B cell (primary cell): ENCODE measurements around the gene HOXB6. TPM values are rescaled to one million over a fixed set of nuclear protein-coding genes. Genes with fewer than 3 reads are reported as not detected.

Source experiments
- ATAC-seq: fragments of 200-7000 bp; cut with Tn5 transposase; one replicate; pipeline ENCODE4 v1.10.0; 2021; ENCODE audit warnings: low read depth, mild to moderate bottlenecking, moderate number of reproducible peaks, moderate library complexity
- CTCF ChIA-PET: fragments of 350-600 bp; sonication (Branson Sonifier 250); formaldehyde crosslinking; loops from one replicate; lab custom pipeline; 2021; ENCODE audit warnings: antibody characterized with exemption, inconsistent platforms; lab: Charles Lee
- POLR2A ChIA-PET: fragments of 350-600 bp; sonication (Branson Sonifier 250); formaldehyde crosslinking; loops from one replicate; lab custom pipeline; 2021; ENCODE audit warnings: antibody characterized with exemption; lab: Charles Lee
- DNase-seq: peaks from one replicate; pipeline ENCODE4 v3.0.0; 2013
- H2AFZ ChIP-seq: 2 replicates; pipeline ENCODE4 v1.6.1; 2012; ENCODE audit warnings: mild to moderate bottlenecking, low read depth, low read length; ENCODE audit not compliant: insufficient read depth, poor library complexity, severe bottlenecking
- H3K27ac ChIP-seq, 2 donors: 1 replicate in 1 of 2; 2 replicates in 1 of 2; pipeline ENCODE4 v1.5.1; 2012 to 2013; ENCODE audit warnings: low read length in 2 of 2, mild to moderate bottlenecking in 2 of 2, moderate library complexity in 1 of 2
- H3K27me3 ChIP-seq, 4 experiments: fragments of 200-600 bp in 1 of 4; sonication (generic) in 1 of 4; replicated peaks in 1 of 4; 1 replicate in 2 of 4; 2 replicates in 2 of 4; pipeline versions ENCODE4 v1.6.1 to v1.7.0; 2013 to 2016; ENCODE audit warnings: low read length in 3 of 4, mild to moderate bottlenecking in 2 of 4, mixed read lengths in 1 of 4, moderate library complexity in 1 of 4; ENCODE audit not compliant: insufficient read depth in 4 of 4, control insufficient read depth in 3 of 4; ENCODE audit errors: control extremely low read depth in 1 of 4
- H3K36me3 ChIP-seq, 2 experiments: replicated peaks in 1 of 2; 1 replicate in 1 of 2; 2 replicates in 1 of 2; pipeline versions ENCODE4 v1.6.1 to v1.7.1; 2013; ENCODE audit warnings: low read length in 1 of 2; ENCODE audit not compliant: insufficient read depth in 2 of 2, control insufficient read depth in 1 of 2; ENCODE audit errors: control extremely low read depth in 1 of 2, extremely low read depth in 1 of 2
- H3K4me1 ChIP-seq, 2 donors: fragments of 200-600 bp in 1 of 2; sonication (generic) in 1 of 2; 1 replicate in 1 of 2; 2 replicates in 1 of 2; pipeline versions ENCODE4 v1.5.1 to v1.6.1; 2013 to 2017; ENCODE audit warnings: low read length in 2 of 2; ENCODE audit not compliant: control insufficient read depth in 2 of 2, insufficient read depth in 2 of 2
- H3K4me2 ChIP-seq: replicated peaks from 2 replicates; pipeline ENCODE3; 2012; ENCODE audit warnings: mild to moderate bottlenecking, low read depth, low read length; ENCODE audit not compliant: poor library complexity, severe bottlenecking
- H3K4me3 ChIP-seq, 5 experiments: fragments of 200-600 bp in 1 of 5; sonication (generic) in 1 of 5; 1 replicate in 3 of 5; 2 replicates in 2 of 5; pipeline versions ENCODE4 v1.5.1 to v1.7.0; 2011 to 2016; ENCODE audit warnings: low read length in 4 of 5, mild to moderate bottlenecking in 4 of 5, low read depth in 2 of 5, control low read depth in 1 of 5, moderate library complexity in 1 of 5; ENCODE audit not compliant: insufficient read depth in 1 of 5; ENCODE audit errors: control extremely low read depth in 1 of 5, extremely low read depth in 1 of 5
- H3K79me2 ChIP-seq: fragments of 200-600 bp; sonication (generic); one replicate; pipeline ENCODE4 v1.6.0; 2016; ENCODE audit warnings: low read length; ENCODE audit not compliant: control insufficient read depth, insufficient read depth
- H3K9ac ChIP-seq: fragments of 200-600 bp; sonication (generic); 2 replicates; pipeline ENCODE4 v1.6.1; 2017; ENCODE audit warnings: mild to moderate bottlenecking, low read length, moderate library complexity
- H3K9me3 ChIP-seq, 3 donors: one replicate each; pipeline versions ENCODE4 v1.6.1 to v1.7.1; 2013; ENCODE audit warnings: low read length in 2 of 3; ENCODE audit not compliant: control insufficient read depth in 2 of 3, insufficient read depth in 1 of 3; ENCODE audit errors: control extremely low read depth in 1 of 3
- H4K20me1 ChIP-seq: 2 replicates; pipeline ENCODE4 v1.6.0; 2012; ENCODE audit warnings: mild to moderate bottlenecking, low read length; ENCODE audit not compliant: insufficient read depth, control insufficient read depth, poor library complexity, severe bottlenecking
- H3K27ac Mint-ChIP-seq: one replicate; pipeline ENCODE4 v1.8.0; 2021; ENCODE audit warnings: mixed read lengths
- H3K27me3 Mint-ChIP-seq: one replicate; pipeline ENCODE4 v1.8.0; 2021; ENCODE audit warnings: mixed read lengths
- H3K4me1 Mint-ChIP-seq: one replicate; pipeline ENCODE4 v1.8.0; 2021; ENCODE audit warnings: mixed read lengths
- H3K4me3 Mint-ChIP-seq: one replicate; pipeline ENCODE4 v1.8.0; 2021; ENCODE audit warnings: mixed read lengths
- H3K9me3 Mint-ChIP-seq: one replicate; pipeline ENCODE4 v1.8.0; 2022; ENCODE audit warnings: mixed read lengths; ENCODE audit not compliant: insufficient read depth
- CTCF ChIP-seq: fragments of 200-600 bp; IDR thresholded peaks from one replicate; pipeline ENCODE4 v1.8.0; 2022; ENCODE audit warnings: antibody characterized with exemption, mild to moderate bottlenecking
- EZH2 ChIP-seq: IDR thresholded peaks from 2 replicates; pipeline ENCODE4 v1.6.1; 2012; ENCODE audit warnings: borderline replicate concordance, low read depth, mild to moderate bottlenecking, moderate library complexity, low read length; ENCODE audit not compliant: insufficient read depth, poor library complexity, severe bottlenecking
- WGBS: methylation state at CpG from one replicate; pipeline ENCODE4 v1.1.5; 2013; ENCODE audit warnings: missing lambda C conversion rate; ENCODE audit not compliant: insufficient coverage; 5-methylcytosine and 5-hydroxymethylcytosine counted together
- intact Hi-C: fragments of 100-400 bp; cut with micrococcal nuclease; formaldehyde crosslinking; loops from one replicate; pipeline ENCODE4 v1.10.0; 2022
- polyA plus RNA-seq: library from polyadenylated mRNA; depleted of rRNA; stranded (reverse); fragments of >200 nt; gene quantifications from 2 replicates; pipeline ENCODE4 v1.2.3, GENCODE V29; 2012
- total RNA-seq, 2 donors: library from RNA; stranded (reverse); fragments of 120-200 nt in 1 of 2; gene quantifications; 1 replicate in 1 of 2; 2 replicates in 1 of 2; pipeline versions ENCODE4 v1.2.3 to v1.2.4, GENCODE V29; 2013 to 2022

The HOXB6 gene
- total and polyA plus RNA-seq, 2 donors (not counting 1 experiment from before 2014, with no cell fraction given) = 0.10 TPM; not detected in 1

DNA sequence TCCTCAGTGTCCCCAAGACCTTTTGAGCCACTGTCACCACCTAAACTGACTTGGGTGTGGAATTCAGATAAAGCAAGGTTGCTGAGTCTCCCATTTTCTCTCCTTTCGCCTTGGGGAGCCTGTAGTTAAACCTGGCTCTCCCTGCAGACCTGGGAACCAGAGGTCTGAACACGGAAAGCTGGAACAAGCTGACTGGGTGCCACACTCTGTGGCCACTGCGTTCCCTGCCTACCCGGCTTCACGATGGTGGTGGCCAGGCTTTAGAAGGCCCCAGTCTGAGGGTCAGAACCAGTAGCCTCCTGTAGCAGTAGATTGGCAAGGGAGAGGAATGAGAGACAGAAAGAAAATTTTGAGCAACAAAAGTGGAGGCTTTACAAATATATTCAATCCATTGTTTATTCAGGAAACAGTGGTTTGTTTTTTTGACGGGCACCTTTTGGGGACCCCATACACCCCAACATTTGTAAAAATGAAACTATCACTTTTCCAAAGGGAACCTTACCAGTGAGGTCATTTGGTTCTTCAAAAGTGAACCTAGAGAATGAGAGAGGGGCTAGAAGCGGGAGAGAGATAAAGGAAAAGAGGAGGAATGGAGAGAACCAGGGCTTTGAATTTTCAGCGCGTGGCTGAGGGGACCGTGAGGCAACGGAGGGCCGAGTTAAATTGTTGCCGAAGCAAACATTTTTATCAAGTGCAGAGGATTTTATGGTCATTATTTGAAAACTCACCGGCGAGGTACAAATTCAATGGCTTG is 12.1 kb upstream of the HOXB6 start:
- no peak overlapping the region for H3K9ac ChIP-seq
- DNase-seq = no peak
- H3K36me3 ChIP-seq = no peaks in the 10 kb centered on the region
- H3K4me2 ChIP-seq = no peak overlapping the region
- H3K9me3 Mint-ChIP-seq = no peaks in the 10 kb centered on the region
- no peaks in the 10 kb centered on the region for H4K20me1 ChIP-seq
- TF ChIP-seq EZH2 = no peak
- TF ChIP-seq CTCF = no peak
- peaks cover 0 to 95% (median 65%) of the 10 kb centered on the region in 4 experiments for H3K27me3 ChIP-seq
- H3K4me3 ChIP-seq = no peak overlapping the region
- no peak overlapping the region for H2AFZ ChIP-seq
- POLR2A ChIA-PET = no interaction called here
- CTCF ChIA-PET = interaction anchor here (0.6 to 2.6 kb wide), 7 partner anchors 9 to 354 kb away, joined by 3 to 34 read pairs (median 7); partner anchors contain the start of gene HOXB9
- H3K79me2 ChIP-seq = no peaks in the 10 kb centered on the region
- no peak for ATAC-seq
- no peak overlapping the region for H3K27ac Mint-ChIP-seq
- no peak overlapping the region for H3K27ac ChIP-seq
- H3K4me3 Mint-ChIP-seq = no peak overlapping the region
- peaks cover 39% of the 10 kb centered on the region for H3K4me1 Mint-ChIP-seq
- peaks cover 81% of the 10 kb centered on the region for H3K27me3 Mint-ChIP-seq
- H3K4me1 ChIP-seq = peaks cover 47 to 63% of the 10 kb centered on the region in 2 donors
- WGBS = 87% methylated on average over 6 of the region's 15 CpGs
- peaks cover 0 to 25% (median 0%) of the 10 kb centered on the region in 3 donors for H3K9me3 ChIP-seq
- intact Hi-C loops = no loop called here
